SIG-M5 treated with dmso at 0.1 percent for 504 hours (cell line): ENCODE results near the gene RBCK1.
"Not testable (repeated sequence)": the region's sequence is repeated elsewhere in the genome, so short reads cannot be mapped to it uniquely, and the experiment has no call there.

Source experiments
- DNase-seq: peaks from one replicate; lab custom pipeline; 2025; ENCODE audit not compliant: unreplicated experiment; lab: John Stamatoyannopoulos, UW

The RBCK1 gene

GRCh38 chr20:467755-468154 lies 59.7 kb downstream of the RBCK1 start:
- DNase-seq = no peak

GRCh38 chr20:469746-470490 lies 61.8 kb downstream of the RBCK1 start:
- no peak for DNase-seq

GRCh38 chr20:472137-472846 lies 64.2 kb downstream of the RBCK1 start:
- no peak for DNase-seq

GRCh38 chr20:472889-473292 lies 64.8 kb downstream of the RBCK1 start:
- no peak for DNase-seq

GRCh38 chr20:474581-474980 lies 66.5 kb downstream of the RBCK1 start:
- DNase-seq = no peak

GRCh38 chr20:475463-476357 lies 67.6 kb downstream of the RBCK1 start:
- no peak for DNase-seq

GRCh38 chr20:476561-477249 lies 68.6 kb downstream of the RBCK1 start:
- not testable (repeated sequence) for DNase-seq

GRCh38 chr20:478010-478948 lies 70.2 kb downstream of the RBCK1 start:
- DNase-seq = no peak

- peak; percentile 75 for DNase-seq
Observed at GRCh38 chr20:478949-479429, 70.9 kb downstream of the RBCK1 start.

- no peak for DNase-seq
Observed at GRCh38 chr20:479487-479886, 71.4 kb downstream of the RBCK1 start.

- no peak for DNase-seq
Observed at GRCh38 chr20:480044-480443, 71.9 kb downstream of the RBCK1 start.

GRCh38 chr20:481167-481566 lies 73.1 kb downstream of the RBCK1 start:
- DNase-seq = no peak
